ENCODE data around the gene GRPEL2. TPM values are rescaled to one million over a fixed set of nuclear protein-coding genes. Genes with fewer than 3 reads are reported as not detected.
A peak's percentile ranks its signal among the peaks of the same experiment; 100 is the strongest.

Gene GRPEL2, protein sequence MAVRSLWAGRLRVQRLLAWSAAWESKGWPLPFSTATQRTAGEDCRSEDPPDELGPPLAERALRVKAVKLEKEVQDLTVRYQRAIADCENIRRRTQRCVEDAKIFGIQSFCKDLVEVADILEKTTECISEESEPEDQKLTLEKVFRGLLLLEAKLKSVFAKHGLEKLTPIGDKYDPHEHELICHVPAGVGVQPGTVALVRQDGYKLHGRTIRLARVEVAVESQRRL
- polyA plus RNA-seq (2013, experiment 1 of 2; ENCODE audit: insufficient read length), result 14.8 TPM
- polyA plus RNA-seq (2013, experiment 2 of 2; ENCODE audit: insufficient read length), result 12.9 TPM

DNA sequence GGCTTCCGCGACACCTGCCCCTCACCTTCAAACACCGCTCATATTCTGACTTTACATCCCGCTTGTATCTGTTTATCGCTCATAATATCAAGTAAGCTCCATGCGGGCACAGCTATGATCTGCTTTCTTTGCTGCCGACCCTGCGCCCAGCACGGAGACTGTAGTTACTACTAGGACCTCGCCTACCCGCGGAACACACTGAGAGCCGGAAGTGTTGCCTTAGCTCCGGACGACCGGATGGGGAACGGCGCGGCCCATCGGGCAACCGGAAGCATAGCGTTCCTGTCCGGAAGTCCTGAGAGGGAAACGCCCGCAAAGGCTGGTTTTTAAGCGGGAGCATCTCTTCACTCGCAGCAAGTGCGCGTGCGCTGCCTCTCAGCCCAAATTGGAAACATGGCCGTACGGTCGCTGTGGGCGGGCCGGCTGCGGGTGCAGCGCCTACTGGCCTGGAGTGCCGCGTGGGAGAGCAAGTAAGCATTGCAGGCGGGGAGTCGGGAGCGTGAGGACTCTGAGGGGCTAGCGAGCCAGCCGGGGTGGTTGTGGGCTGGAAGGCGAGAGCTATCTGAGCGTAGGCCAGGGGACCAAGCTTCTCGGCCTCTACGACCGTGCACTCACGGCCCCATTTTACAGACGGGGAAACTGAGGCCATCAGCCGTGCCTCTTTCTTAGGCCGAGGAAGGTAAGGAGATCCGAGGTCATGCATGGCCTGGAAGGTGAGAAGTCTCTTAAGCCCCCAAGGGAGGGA, at the start of gene GRPEL2:
Gene GRPEL2, plus strand, starts transcription at position 353 of the 745 bp plus-strand sequence. Its CDS starts 41 bp downstream, at position 394.
- peak; percentile 98 for DNase-seq

DNA sequence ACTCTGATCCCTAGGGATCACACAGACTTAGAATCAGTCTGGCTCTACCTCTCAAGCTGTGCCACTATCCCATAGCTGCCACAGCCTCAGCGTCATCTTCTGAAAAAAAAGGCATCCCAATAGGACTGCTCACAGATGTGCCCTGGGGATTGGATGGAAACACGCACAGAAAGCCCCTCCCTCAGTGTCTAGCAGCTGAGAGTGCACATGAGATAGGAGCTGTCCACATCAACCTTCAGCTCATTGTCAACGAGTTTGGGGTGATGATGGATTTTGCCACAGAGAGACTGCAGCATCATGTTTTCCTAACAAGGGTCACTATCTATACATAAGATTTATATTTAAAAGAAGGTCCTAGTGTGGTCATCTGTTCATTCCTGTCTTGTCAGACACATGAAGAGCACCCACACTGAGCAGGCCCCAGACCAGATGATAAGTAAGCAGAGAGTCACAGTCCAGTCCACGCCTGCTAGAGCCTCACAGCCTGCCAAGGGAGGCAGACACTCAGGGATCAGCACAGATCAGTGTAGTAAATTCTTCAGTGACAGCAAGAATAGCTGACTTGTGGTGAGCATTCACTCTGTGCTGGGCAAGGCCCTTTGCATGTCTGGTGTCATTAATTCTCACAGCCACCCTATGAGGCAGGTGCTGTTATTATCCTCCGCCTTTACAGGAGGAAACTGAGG, 47.8 kb upstream of the GRPEL2 start:
- no peak for DNase-seq

DNA sequence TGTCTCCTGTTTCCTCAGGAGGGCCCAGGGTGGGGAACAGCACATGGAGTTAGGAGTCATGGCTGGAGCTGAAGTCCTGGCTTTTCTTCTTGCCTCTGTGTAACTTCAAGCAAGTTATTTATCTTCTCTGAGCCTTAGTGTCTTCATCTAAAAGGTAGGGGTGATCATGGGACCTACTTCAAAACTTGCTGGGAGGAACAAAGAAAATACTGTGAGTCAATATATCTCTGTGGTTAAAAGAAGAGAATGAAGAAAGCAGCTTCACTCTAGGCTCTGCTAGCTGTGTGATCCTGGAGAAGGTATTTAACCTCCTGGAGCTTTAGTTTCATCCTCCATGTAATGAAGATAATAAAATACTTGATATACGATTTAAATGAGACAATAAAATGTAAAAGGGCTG, 47.1 kb upstream of the GRPEL2 start:
- no peak for DNase-seq

DNA sequence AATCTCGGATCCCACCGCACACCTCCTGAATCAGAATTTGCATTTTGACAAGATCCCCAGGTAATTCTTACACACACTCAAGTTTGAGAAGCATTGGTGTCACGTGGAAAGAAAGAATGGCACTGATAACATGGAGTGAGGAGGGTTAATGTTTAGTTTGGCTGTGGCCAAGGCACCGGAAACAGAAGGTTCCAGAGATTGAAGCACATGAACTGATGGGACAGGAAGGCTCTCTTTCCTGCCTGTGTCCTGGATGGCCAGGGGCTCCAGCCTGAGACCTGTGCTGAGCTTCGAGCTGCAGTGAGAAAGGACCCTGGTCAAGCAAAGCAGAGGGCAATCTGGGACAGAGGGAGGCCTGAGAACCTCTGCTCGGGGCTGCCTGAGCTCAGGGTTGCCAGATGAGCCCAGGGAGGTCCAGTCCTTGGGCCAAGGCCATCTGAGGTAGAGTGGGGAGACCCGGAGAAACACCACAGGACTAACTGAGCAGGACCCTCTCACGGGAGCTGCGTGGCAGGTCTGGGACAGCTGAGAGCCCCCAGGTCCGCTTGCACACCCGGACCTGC, 46.4 kb upstream of the GRPEL2 start:
- DNase-seq, result no peak

DNA sequence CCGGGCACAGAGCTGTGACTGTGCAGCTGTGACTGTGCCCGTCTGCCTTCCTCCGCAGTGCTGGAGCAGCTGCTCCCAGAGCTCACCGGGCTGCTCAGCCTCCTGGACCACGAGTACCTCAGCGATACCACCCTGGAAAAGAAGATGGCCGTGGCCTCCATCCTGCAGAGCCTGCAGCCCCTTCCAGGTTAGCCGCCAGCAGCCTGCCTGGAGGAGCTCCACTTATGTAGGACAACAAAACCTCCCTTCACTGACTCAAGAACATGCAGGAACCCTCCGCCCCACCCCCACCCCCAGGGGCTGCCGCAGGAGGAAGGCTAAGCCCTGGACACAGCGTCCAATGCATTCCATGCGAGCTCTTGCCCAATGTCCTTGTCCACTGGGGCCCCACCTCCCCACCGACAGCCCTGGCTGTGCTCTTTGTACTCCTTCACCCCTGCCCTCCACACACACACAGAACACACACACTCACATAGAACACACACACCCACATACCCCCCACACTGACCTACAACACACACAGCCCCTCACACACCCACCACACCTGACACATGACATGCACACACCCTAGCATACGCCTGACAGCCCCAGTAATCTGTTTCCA, 45.7 kb upstream of the GRPEL2 start:
- DNase-seq, result no peak

DNA sequence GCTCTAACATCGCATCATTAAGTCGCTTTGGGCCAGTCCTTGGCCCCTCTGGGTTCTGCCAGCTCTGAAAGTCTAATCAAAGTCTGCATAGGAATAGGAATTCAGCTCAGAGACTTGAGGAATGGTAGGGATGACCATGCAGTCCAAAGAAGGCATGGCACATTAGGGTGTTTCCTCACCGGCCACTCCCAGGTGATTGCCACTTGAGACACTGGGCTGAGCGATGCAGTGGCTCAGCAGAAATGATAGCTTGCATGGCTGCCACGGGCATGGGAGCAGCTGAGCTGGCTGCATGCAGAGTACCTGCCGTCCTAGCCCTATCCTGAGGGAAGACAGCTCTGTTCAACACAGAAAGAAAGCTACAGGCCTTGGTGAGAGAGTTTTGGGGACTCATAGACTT, 44.9 kb upstream of the GRPEL2 start:
- DNase-seq, result no peak

DNA sequence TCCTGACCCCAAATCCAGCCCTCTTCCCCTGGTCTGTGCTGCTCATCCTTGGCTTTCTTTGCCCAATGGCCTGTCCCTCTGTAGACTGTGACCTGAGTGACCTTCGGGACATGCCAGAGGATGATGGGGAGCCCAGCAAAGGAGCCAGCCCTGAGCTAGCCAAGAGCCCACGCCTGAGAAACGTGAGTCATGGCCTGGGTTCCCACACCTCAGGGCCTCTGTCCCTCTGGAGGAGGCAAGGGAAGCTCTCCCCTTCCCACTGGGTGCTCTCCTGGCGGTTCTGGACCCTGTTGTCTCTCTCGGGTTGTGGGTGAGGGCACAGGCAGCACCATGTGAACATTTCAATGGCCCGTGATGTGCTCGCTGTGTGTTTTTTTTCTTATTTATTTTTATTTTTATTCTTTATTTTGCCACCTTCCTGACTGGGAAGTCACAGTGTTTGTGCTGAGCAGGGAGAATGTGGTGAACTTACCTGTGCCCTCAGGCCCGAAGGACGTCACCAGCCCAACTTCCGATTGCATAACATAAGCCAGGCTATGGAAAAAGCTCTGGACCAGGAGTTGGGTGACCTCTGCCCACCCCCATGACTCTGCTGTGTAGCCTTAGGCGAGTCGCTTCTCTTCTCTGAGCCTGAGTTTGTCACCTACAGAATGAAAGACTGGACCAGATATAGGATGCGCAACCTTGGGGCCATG, 44.1 kb upstream of the GRPEL2 start:
- no peak for DNase-seq

DNA sequence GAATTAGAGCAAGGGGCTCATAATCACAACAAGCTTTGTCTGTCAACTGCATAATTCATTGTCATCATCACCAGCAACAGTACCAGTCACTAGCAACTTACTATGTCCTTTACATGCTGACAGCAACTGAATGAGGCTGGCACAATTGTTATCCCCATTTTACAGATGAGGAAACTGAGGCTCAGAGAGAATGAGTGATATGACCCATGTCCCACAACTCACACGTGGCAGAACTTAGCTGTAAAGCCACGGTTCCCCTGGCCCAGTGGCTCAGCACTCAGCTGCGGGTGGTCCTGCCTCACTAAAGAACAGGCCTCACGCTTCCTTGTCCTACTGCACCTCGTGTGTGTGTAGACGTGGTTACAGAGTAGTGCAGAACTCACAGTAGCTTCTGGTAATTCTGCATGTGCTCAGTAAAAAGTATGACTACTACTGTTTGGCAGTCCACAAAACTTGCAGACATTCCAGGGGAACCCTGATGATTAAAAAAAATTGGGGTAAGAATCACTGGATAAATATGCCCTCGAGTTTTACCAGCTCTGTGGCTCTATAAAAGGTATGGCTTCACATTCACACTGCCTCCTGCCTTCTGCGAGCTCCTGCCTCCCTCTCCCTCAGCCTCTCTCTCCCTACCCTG, 43.4 kb upstream of the GRPEL2 start:
- peak; percentile 77 for DNase-seq

DNA sequence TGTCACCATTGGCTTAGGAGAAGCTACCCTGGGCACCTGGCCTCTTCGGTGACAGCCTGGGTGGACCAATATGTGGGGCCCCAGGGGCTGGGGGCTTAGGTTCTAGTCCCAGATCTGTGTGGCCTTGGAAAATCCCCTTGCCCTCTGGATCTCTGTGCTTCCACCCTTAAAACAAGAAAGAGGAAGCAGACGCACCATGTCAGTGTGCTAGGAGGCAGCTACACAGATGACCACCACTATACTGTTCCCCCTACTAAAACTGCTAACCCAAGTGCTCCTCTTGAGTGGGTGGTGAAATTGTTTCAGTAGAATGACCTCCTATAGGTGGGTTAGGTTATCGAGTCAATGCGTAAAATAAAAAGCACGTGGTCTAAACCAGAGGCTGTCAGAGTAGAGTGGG, 42.7 kb upstream of the GRPEL2 start:
- no peak for DNase-seq

DNA sequence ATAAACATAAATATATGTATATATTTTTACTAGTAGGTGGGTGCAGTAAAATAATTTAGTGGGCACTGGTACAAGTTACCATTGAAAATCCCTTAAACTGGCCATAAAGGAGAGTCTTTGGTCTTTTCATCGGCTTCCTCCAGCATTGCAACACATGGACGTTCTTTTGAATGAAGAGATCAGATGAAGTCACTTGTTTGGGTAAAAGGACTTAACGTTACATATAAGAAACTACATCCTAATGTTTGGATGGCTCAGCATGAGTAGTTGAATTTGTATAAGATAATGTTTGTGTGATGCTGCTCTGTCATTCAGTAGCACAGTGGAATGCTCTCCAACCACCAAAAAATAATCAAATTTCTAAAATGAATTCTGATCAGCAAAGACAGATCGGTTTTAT, 42.1 kb upstream of the GRPEL2 start:
- no peak for DNase-seq

DNA sequence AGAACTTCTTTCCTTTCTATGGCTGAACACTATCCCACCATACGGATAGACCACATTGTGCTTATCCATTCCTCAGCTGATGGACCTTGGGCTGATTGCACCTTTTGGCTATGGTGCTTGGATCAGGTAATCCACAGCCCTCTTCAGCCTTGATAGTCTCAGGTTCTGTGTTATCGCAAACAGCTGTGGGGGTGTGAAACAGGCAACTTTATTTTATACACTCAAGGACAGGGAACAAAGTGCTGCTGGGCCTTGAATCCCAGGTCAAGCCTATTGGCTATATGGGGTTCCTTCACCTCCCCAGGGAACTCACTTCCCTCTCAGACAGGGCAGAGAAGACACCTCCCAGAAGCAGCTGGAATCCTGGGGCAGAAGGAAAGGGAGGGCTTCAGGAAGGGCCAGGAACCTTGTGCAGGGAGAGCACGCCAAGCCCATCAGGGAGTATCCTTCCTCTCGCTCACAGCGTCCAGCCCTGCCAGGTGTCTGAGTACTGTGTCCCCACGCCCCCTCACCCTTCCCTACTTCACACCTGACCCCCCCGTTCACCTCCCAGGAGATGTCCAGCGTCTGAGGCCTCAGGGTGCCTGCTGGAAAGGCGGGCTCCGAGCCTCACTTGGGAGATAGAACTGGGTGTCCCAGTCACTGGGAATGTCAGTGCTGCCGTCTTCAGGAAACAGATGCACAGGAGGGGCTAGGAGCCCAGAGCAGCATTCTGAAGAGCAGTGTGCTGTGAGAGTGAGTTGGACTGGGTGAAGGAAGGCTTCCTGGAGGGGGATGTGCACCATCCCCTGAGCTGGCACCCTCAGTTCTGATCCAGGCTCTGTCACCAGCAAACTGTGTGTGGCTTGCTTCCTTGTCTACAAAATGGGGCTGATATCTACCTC, 40.9 kb upstream of the GRPEL2 start:
- no peak for DNase-seq

DNA sequence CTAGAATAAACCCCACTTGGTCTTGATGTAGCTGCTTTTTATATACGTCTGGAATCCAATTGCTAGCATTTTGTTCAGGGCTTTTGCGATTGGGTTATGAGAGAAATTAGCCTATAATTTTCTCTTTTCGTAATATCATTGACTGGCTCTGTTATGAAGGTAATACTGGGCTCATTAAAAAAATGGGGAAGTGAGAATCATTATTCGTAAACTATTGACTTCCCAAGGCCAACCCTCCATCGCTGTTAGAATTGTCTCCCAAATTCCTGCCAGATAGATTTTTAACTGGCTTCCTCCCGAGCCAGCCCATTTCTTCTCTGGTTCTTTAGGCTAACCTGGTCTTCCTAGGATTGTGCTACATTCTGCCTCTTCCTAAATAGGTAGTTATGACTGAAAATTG, 35.9 kb upstream of the GRPEL2 start:
- DNase-seq, result no peak

DNA sequence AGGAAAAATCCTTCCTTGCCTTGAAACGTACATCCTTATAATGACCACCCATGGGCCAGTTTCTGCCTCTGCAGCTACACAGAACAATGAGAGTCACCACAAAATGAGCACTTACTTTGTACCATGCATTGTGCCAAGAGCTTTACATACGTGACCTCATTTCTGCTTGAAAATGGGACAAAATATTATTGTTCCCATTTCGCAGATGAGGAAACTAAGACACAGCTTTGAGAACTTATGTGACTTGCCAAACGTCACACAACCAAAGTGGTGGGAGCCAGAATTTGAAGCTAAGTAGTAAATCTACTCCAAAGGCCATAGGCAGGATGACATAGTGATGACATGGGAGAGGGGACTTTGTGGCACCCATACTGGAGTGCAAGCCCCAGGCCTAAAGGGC, 34.8 kb upstream of the GRPEL2 start:
- no peak for DNase-seq

DNA sequence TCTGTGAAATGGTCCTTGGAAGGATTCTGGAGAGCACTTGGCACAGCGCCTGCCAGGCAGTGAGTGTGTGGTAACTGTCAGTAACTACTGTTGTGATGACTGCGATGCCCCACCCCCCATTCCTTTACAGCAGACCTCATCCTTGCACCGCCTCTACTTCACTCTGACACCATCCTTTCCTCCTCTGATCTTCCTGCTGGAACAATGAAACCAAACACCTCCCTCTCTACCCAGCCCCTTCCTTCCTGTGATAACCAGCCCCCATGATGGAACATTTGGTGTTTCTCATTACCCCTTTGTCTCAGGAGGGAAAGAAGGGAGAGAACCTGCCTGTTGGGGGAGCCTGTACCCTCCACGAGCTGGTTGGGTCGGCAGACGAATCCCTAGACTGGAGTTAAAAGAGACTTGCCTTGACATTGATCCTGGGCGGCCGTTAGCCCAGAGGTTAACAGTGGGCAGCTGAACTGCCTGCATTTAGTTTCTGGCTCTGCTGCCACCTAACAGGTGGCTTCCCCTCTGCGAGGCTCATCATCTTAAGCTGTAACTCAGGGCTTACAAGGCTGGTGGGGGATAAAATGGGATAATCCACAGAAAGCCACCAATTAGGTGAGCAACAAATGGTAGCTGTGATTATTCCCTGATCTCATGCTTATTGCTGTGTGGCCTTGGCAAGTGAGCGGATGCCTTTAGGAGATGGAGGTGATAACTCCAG, 34.2 kb upstream of the GRPEL2 start:
- peak; percentile 82 for DNase-seq

DNA sequence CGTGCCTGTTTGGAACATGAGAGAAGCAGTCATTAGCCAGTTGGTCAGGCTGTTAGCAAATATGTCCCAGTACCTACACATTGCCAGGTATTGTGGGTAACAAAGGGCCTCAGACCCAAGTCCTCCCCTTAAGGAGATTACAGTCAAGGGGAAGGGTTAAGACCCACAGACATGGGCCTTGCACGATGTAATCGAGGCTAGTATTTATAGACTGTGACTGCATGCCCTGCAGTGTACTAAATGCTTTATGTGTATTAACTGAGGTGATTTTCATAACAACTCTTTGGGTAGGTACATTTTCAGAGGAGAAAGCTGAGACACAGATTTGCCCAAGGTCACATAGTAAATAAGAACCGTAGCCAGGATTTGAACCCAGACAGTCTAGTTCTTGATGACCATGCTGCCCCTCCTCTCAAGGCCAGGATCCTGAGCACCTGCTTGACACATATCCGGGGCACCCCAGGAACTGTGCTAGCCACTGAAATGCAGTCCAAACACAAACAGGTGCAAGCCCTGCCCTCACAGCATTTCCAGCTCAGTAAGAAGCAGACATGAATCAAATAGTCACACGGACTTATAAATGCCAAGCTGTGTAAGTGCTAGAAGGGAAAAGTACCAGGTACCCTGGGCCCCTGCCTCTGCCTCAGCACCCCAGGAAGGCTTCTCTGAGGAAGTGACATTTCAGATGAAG, 32.0 kb upstream of the GRPEL2 start:
- no peak for DNase-seq

DNA sequence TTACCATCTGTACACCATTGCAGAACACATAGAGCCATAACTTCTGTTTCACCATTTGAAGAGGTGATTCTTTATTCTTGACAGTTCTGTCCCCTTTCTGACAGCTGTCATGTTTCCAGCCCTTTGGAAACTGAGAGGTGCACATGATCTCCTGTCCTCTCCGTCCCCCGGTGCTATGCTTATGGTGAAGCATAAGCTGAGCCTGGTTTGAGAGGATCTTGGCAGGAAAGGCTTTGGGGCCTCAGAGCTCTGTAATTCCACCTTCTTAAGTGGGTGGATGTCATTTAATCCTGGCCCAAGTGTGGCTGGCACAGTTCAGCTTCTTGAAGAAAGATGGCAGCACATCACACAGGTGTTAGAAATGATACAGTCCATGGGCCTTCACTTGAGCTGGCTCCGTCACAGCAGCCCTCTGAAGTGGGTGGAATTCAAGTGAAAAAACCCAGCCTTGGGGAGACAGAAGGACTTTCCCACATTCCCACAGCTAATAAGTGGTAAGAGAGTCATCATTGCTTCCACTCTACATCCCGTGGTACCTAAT, 30.7 kb upstream of the GRPEL2 start:
- no peak for DNase-seq

DNA sequence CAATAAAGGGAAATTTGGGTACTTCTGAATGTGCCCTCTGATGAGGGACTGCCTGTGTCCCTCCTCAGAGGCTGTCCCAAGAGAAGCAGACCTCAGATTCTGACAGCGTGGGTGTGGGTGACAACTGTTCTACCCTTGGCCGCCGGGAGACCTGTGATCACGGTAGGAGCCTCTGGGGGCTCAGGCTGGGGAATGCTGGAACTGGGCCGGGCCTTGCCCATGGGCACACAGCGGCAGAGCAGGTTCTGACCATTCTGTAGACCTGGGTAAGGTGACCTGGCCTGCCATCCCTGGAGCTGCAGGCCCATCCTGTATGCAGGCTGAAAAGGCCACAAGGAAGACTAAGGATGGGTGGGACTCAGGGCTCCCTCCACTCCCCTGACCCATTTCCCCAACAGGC, 29.5 kb upstream of the GRPEL2 start:
- no peak for DNase-seq

DNA sequence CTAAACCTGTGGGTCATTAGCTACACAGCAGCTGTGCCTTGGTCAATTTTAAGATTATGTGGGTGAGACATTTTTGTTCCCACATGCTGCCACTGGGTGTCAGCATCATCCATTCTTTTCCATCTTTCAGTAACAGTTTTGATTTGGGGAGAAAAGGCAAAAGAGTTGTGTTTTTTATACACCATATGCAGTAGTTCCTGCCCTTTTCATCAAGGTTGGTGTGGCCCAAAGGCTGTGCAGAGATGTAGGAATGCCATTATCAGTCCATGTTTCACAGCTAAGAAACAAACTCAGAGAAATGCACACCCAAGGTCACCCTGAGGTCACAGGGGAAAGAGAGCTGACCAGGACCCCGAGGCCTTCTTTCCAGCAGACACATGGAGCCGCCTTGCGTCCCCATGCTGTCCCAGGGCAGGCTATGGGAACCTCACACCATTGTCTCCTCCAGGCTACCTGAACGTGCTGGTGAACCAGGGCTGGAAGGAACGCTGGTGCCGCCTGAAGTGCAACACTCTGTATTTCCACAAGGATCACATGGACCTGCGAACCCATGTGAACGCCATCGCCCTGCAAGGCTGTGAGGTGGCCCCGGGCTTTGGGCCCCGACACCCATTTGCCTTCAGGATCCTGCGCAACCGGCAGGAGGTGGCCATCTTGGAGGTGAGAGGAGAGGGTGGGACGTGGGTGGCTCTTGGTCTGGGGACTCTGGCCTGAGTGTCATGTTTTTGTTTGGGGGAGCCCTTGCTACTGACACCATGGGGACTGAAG, 27.8 kb upstream of the GRPEL2 start:
- DNase-seq, result peak; percentile 56
